Astrocyte (in vitro differentiated cells and primary cell): ENCODE data around the gene SIRPB2. TPM values are rescaled to one million over a fixed set of nuclear protein-coding genes. Genes with fewer than 3 reads are reported as not detected.
"Not testable (repeated sequence)": the region's sequence is repeated elsewhere in the genome, so short reads cannot be mapped to it uniquely, and the experiment has no call there.

ENCODE experiments used
- DNase-seq: peaks from one replicate; pipeline ENCODE4 v3.0.0-alpha.2; 2010; ENCODE audit warnings: low read depth
- FAIRE-seq: peaks from 2 replicates; lab custom pipeline; 2011; peaks lifted over from hg19 to GRCh38; lab: Jason Lieb, UNC
- H2AFZ ChIP-seq: 2 replicates; pipeline ENCODE4 v1.6.0; 2012; ENCODE audit warnings: low read depth, low read length, inconsistent platforms
- H3K27ac ChIP-seq: 2 replicates; pipeline ENCODE4 v1.5.1; 2011; ENCODE audit warnings: low read depth, low read length, inconsistent platforms
- H3K27me3 ChIP-seq: 2 replicates; pipeline ENCODE4 v1.6.0; 2011; ENCODE audit warnings: low read length, inconsistent platforms; ENCODE audit not compliant: insufficient read depth
- H3K36me3 ChIP-seq: 2 replicates; pipeline ENCODE4 v1.5.1; 2011; ENCODE audit warnings: low read length, inconsistent platforms; ENCODE audit not compliant: insufficient read depth
- H3K4me1 ChIP-seq: 2 replicates; pipeline ENCODE4 v1.5.1; 2011; ENCODE audit warnings: low read length, inconsistent platforms; ENCODE audit not compliant: insufficient read depth
- H3K4me2 ChIP-seq: 2 replicates; pipeline ENCODE4 v1.6.0; 2012; ENCODE audit warnings: low read length, inconsistent platforms
- H3K4me3 ChIP-seq: 2 replicates; pipeline ENCODE4 v1.5.1; 2011; ENCODE audit warnings: low read depth, mild to moderate bottlenecking, low read length, inconsistent platforms; ENCODE audit not compliant: insufficient read depth
- H3K79me2 ChIP-seq: 2 replicates; pipeline ENCODE4 v1.6.0; 2012; ENCODE audit warnings: mild to moderate bottlenecking, low read length, inconsistent platforms; ENCODE audit not compliant: insufficient read depth
- H3K9ac ChIP-seq: 2 replicates; pipeline ENCODE4 v1.6.0; 2012; ENCODE audit warnings: mild to moderate bottlenecking, low read length, inconsistent platforms
- H3K9me3 ChIP-seq: 2 replicates; pipeline ENCODE4 v1.5.1; 2012; ENCODE audit warnings: low read depth, mild to moderate bottlenecking, low read length, inconsistent platforms; ENCODE audit not compliant: insufficient read depth
- H4K20me1 ChIP-seq: 2 replicates; pipeline ENCODE4 v1.6.0; 2012; ENCODE audit warnings: low read length, inconsistent platforms; ENCODE audit not compliant: insufficient read depth
- H3K27ac Mint-ChIP-seq: one replicate; pipeline ENCODE4 v1.8.0; 2021; ENCODE audit warnings: mild to moderate bottlenecking, mixed read lengths; ENCODE audit not compliant: unreplicated experiment
- H3K27me3 Mint-ChIP-seq: one replicate; pipeline ENCODE4 v1.8.0; 2021; ENCODE audit warnings: low read depth, mixed read lengths; ENCODE audit not compliant: unreplicated experiment
- H3K36me3 Mint-ChIP-seq: one replicate; pipeline ENCODE4 v1.8.0; 2021; ENCODE audit warnings: low read depth, mixed read lengths; ENCODE audit not compliant: unreplicated experiment
- H3K4me1 Mint-ChIP-seq: one replicate; pipeline ENCODE4 v1.8.0; 2021; ENCODE audit warnings: low read depth, mixed read lengths; ENCODE audit not compliant: unreplicated experiment
- H3K4me3 Mint-ChIP-seq: one replicate; pipeline ENCODE4 v1.8.0; 2021; ENCODE audit warnings: mild to moderate bottlenecking, moderate library complexity, mixed read lengths; ENCODE audit not compliant: unreplicated experiment
- H3K9me3 Mint-ChIP-seq: one replicate; pipeline ENCODE4 v1.8.0; 2021; ENCODE audit warnings: mild to moderate bottlenecking, mixed read lengths; ENCODE audit not compliant: unreplicated experiment
- CTCF ChIP-seq: IDR thresholded peaks from 2 replicates; pipeline ENCODE4 v1.5.1; 2011; ENCODE audit warnings: low read depth, mild to moderate bottlenecking, inconsistent platforms, low read length, moderate library complexity; ENCODE audit not compliant: insufficient read depth
- EZH2 ChIP-seq: IDR thresholded peaks from 2 replicates; pipeline ENCODE4 v1.6.1; 2012; ENCODE audit warnings: mild to moderate bottlenecking, low read length, inconsistent platforms; ENCODE audit not compliant: insufficient read depth
- total RNA-seq: library from RNA; stranded (reverse); gene quantifications from 2 replicates; pipeline ENCODE4 v1.2.1, GENCODE V29; 2021

SIRPB2 gene
- total RNA-seq, 1 donor from 2014 or later = not detected

GRCh38 chr20:1503564-1504227 lies 12.5 kb upstream of the SIRPB2 start:
- Mint-ChIP-seq H3K27me3 (peaks cover 9% of the 10 kb centered on the region), H3K4me1 (peaks cover 9% of the 10 kb centered on the region), H3K27ac (no peak overlapping the region), H3K9me3 (peaks cover 15% of the 10 kb centered on the region), H3K36me3 (no peaks in the 10 kb centered on the region), H3K4me3 (no peak overlapping the region)
- Histone ChIP-seq H3K9me3 (no peaks in the 10 kb centered on the region), H3K36me3 (no peaks in the 10 kb centered on the region), H3K4me2 (no peak overlapping the region), H3K27ac (no peak overlapping the region), H4K20me1 (no peaks in the 10 kb centered on the region), H2AFZ (no peak overlapping the region), H3K4me3 (no peak overlapping the region), H3K79me2 (no peaks in the 10 kb centered on the region), H3K9ac (no peak overlapping the region), H3K27me3 (peaks cover 10% of the 10 kb centered on the region), H3K4me1 (no peaks in the 10 kb centered on the region)
- peak; percentile 82 for DNase-seq
- peak; percentile 91 for FAIRE-seq
- TF ChIP-seq EZH2 (no peak), CTCF (peak; percentile 100)

GRCh38 chr20:1500496-1500895 lies 9.3 kb upstream of the SIRPB2 start:
- TF ChIP-seq EZH2 (no peak), CTCF (no peak)
- Histone ChIP-seq H3K4me3 (no peak overlapping the region), H3K4me1 (no peaks in the 10 kb centered on the region), H2AFZ (no peak overlapping the region), H3K79me2 (no peaks in the 10 kb centered on the region), H3K27ac (no peak overlapping the region), H3K9ac (no peak overlapping the region), H3K36me3 (no peaks in the 10 kb centered on the region), H4K20me1 (no peaks in the 10 kb centered on the region), H3K9me3 (no peaks in the 10 kb centered on the region), H3K27me3 (peaks cover 6% of the 10 kb centered on the region), H3K4me2 (no peak overlapping the region)
- H3K4me1 Mint-ChIP-seq = peaks cover 9% of the 10 kb centered on the region
- H3K27ac Mint-ChIP-seq = peak overlapping the region; percentile 83
- H3K9me3 Mint-ChIP-seq = peaks cover 20% of the 10 kb centered on the region
- H3K27me3 Mint-ChIP-seq = peaks cover 11% of the 10 kb centered on the region
- FAIRE-seq (no peak), DNase-seq (no peak)
- no peak overlapping the region for H3K4me3 Mint-ChIP-seq
- H3K36me3 Mint-ChIP-seq = no peaks in the 10 kb centered on the region

GRCh38 chr20:1499528-1500420 lies 8.6 kb upstream of the SIRPB2 start:
- Histone ChIP-seq H3K4me2 (no peak overlapping the region), H3K4me3 (no peak overlapping the region), H3K79me2 (no peaks in the 10 kb centered on the region), H3K9me3 (no peaks in the 10 kb centered on the region), H3K27me3 (peaks cover 10% of the 10 kb centered on the region), H3K9ac (no peak overlapping the region), H2AFZ (no peak overlapping the region), H4K20me1 (no peaks in the 10 kb centered on the region), H3K4me1 (no peaks in the 10 kb centered on the region), H3K36me3 (no peaks in the 10 kb centered on the region), H3K27ac (no peak overlapping the region)
- H3K9me3 Mint-ChIP-seq = peaks cover 20% of the 10 kb centered on the region
- H3K4me3 Mint-ChIP-seq = no peak overlapping the region
- TF ChIP-seq CTCF = no peak
- peak overlapping the region; percentile 83 for H3K27ac Mint-ChIP-seq
- no peak for FAIRE-seq
- H3K36me3 Mint-ChIP-seq = no peaks in the 10 kb centered on the region
- no peak for DNase-seq
- H3K27me3 Mint-ChIP-seq = peaks cover 15% of the 10 kb centered on the region
- H3K4me1 Mint-ChIP-seq = peaks cover 9% of the 10 kb centered on the region

- not testable (repeated sequence) for H3K27ac ChIP-seq, DNase-seq, H2AFZ ChIP-seq, FAIRE-seq, H3K9me3 ChIP-seq, H3K4me1 Mint-ChIP-seq, H3K4me2 ChIP-seq, H3K4me3 ChIP-seq, H3K9ac ChIP-seq, H3K36me3 Mint-ChIP-seq, H3K4me1 ChIP-seq, H3K4me3 Mint-ChIP-seq, H3K79me2 ChIP-seq, H4K20me1 ChIP-seq, H3K36me3 ChIP-seq, H3K27ac Mint-ChIP-seq
- H3K27me3 Mint-ChIP-seq = peaks cover 27% of the 10 kb centered on the region
- H3K27me3 ChIP-seq = peaks cover 29% of the 10 kb centered on the region
- peaks cover 16% of the 10 kb centered on the region for H3K9me3 Mint-ChIP-seq
Observed at GRCh38 chr20:1497371-1497770, 6.2 kb upstream of the SIRPB2 start.
